Measurements from ENCODE around the gene PRKCB. TPM values are rescaled to one million over a fixed set of nuclear protein-coding genes. Genes with fewer than 3 reads are reported as not detected.

Gene PRKCB
- total and polyA plus RNA-seq, 12 donors, result 0.30 to 8.8 (median 1.1) TPM

DNA sequence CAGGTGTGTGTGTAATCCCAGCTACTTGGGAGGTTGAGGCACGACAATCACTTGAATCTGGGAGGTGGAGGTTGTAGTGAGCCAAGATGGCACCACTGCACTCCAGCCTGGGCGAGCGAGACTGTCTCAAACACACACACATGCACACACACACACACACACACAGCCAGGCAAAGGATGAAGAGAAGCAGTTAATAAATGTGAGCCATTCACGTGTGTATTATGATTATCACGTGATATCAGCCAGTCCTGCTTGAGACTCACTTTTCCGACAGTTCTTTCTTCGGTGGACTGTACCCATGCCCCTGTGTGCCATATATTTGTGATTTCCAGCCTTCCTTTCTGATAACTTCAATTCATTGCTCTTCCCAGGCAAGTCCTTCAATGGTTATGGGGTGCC is 119.3 kb downstream of the PRKCB start:
- Histone ChIP-seq H3K36me3 (no peaks in the 10 kb centered on the region), H3K4me3 (no peak overlapping the region)

DNA sequence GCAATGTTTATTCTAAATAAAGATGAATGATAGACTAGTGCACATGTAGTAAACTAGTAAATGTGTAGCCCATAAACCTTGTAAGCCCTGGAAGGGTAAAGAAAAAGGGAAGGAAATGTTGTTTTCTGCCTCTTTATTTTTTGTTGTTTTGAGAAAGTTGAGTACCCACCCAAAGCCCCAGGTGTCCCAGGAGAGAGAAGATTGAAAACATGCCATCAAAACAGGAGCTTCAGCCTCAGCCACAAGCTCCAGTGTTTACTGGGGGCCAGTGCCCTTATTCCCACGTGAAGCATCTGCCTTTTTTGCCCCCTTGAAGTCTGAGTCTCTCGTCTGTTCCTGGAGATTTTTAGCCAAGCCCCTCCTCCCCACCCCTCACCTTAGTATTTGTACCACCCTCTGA is 121.5 kb downstream of the PRKCB start:
- Histone ChIP-seq H3K4me3 (no peak overlapping the region), H3K27me3 (peaks cover 0 to 31% (median 14%) of the 10 kb centered on the region in 7 donors), H3K27ac (no peak overlapping the region), H3K36me3 (no peaks in the 10 kb centered on the region), H3K9me3 (no peaks in the 10 kb centered on the region), H3K4me1 (peaks cover 0 to 38% (median 0%) of the 10 kb centered on the region in 9 donors)
- intact Hi-C loops (cut with DNase I), result no loop called here
- no peak for ATAC-seq
- TF ChIP-seq, protein P1, sequence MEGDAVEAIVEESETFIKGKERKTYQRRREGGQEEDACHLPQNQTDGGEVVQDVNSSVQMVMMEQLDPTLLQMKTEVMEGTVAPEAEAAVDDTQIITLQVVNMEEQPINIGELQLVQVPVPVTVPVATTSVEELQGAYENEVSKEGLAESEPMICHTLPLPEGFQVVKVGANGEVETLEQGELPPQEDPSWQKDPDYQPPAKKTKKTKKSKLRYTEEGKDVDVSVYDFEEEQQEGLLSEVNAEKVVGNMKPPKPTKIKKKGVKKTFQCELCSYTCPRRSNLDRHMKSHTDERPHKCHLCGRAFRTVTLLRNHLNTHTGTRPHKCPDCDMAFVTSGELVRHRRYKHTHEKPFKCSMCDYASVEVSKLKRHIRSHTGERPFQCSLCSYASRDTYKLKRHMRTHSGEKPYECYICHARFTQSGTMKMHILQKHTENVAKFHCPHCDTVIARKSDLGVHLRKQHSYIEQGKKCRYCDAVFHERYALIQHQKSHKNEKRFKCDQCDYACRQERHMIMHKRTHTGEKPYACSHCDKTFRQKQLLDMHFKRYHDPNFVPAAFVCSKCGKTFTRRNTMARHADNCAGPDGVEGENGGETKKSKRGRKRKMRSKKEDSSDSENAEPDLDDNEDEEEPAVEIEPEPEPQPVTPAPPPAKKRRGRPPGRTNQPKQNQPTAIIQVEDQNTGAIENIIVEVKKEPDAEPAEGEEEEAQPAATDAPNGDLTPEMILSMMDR (IDR thresholded peaks at IDR 0.05), result no peak
- no peak for DNase-seq
- WGBS, 2 donors, result 51 to 62% methylated on average over 2 of the region's 2 CpGs

More for the DNA sequence above, 119.3 kb downstream of the PRKCB start:
- H3K4me1 ChIP-seq, result peaks cover 0 to 55% (median 0%) of the 10 kb centered on the region in 9 donors
- TF ChIP-seq, protein P1 (IDR thresholded peaks at IDR 0.05), result no peak
- DNase-seq, result no peak
- 70 to 91% methylated on average over 7 of the region's 7 CpGs for WGBS, 2 donors
- no peak overlapping the region for H3K27ac ChIP-seq
- H3K9me3 ChIP-seq, result no peaks in the 10 kb centered on the region
- no peak for ATAC-seq
- intact Hi-C loops (cut with DNase I), result no loop called here
- H3K27me3 ChIP-seq, result peaks cover 0 to 33% (median 14%) of the 10 kb centered on the region in 7 donors

DNA sequence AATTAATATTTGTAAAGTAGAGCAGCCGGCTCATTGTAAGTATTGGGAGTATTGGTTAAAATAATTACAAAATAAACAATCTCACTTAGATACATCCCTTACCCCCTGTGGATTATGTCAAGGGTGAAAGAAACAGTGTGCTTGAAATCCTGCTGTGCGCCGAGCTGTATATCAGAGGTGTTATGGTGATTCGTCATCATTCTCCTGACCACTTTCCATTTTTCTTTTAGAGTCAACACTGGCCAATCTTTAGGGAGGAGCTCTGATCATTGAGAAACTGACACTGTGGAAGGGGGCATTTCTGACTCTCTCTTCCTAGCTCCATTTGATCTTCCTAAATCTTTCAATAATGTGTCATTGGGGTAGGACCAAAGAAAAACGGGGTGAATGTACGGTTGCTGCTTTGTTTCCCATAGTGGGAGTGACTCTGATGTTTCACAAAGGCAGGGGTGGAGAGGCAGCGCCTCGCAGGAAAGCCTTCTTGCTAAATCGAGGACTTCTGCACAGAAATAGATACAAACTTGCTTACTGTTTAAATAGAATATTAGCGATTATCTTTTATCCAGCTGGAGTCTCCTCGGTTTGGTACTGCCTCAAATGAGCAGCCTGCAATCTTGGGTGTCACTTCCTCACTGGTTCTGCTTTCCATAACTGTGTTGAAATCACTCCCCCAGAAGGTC is 123.4 kb downstream of the PRKCB start:
- DNase-seq (no peak), ATAC-seq (peak in 2 of 8 donors; percentile 56 to 65)
- Histone ChIP-seq H3K36me3 (no peaks in the 10 kb centered on the region), H3K4me3 (no peak overlapping the region), H3K27ac (peak overlapping the region in 1 of 10 donors; percentile 51), H3K27me3 (peaks cover 0 to 14% (median 6%) of the 10 kb centered on the region in 7 donors), H3K9me3 (no peaks in the 10 kb centered on the region), H3K4me1 (peaks cover 0 to 29% (median 0%) of the 10 kb centered on the region in 9 donors)
- TF ChIP-seq, protein P1 (IDR thresholded peaks at IDR 0.05), result no peak
- intact Hi-C loops (cut with DNase I), result no loop called here
- 37 to 46% methylated on average over 11 of the region's 11 CpGs for WGBS, 2 donors

DNA sequence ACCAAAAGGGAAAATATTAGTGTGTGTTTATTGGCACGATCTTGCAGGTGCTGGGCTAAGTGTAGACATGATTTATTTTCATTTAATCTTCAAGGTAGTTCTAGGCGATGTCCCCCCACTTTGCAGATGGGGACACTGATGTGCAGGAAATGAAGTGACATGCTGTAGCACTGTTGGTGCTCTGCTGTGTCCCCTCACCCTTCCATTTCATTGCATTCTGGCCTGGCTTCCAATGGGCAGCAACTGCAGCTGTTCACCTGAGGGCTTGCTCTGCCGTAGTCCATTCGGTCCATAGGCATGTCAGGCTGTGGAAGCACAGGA is 123.9 kb downstream of the PRKCB start:
- Histone ChIP-seq H3K36me3 (no peaks in the 10 kb centered on the region), H3K4me3 (no peak overlapping the region), H3K27me3 (peaks cover 0 to 10% (median under 1%) of the 10 kb centered on the region in 7 donors), H3K4me1 (peaks cover 0 to 29% (median 0%) of the 10 kb centered on the region in 9 donors), H3K9me3 (no peaks in the 10 kb centered on the region), H3K27ac (peak overlapping the region in 1 of 10 donors; percentile 22)
- DNase-seq (no peak), ATAC-seq (no peak)
- 51 to 54% methylated on average over 4 of the region's 4 CpGs for WGBS, 2 donors
- intact Hi-C loops (cut with DNase I), result no loop called here
- TF ChIP-seq, protein P1 (IDR thresholded peaks at IDR 0.05), result no peak
